Measurements from ENCODE around the gene LCE3B. TPM values are rescaled to one million over a fixed set of nuclear protein-coding genes. Genes with fewer than 3 reads are reported as not detected.

Gene LCE3B
- total and polyA plus RNA-seq, 4 donors = not detected

- Histone ChIP-seq H3K9ac (ENCODE audit: low read depth in 1 of 2, low read length in 2 of 2) (no peak within 1 kb of the TSS), H3K27me3 (ENCODE audit: control insufficient read depth in 4 of 4, insufficient read depth in 4 of 4, low read length in 3 of 4) (no peaks in the 10 kb centered on the region), H3K36me3 (ENCODE audit: control insufficient read depth in 4 of 4, insufficient read depth in 3 of 4, low read depth in 1 of 4, low read length in 3 of 4) (no peaks in the 10 kb centered on the region), H3K9me3 (ENCODE audit: control insufficient read depth in 4 of 4, low read length in 3 of 4) (peaks cover 1 to 6% (median 4%) of the 10 kb centered on the region in 4 donors), H3K4me3 (ENCODE audit: low read depth in 1 of 3, low read length in 3 of 3) (no peak within 1 kb of the TSS), H3K27ac (ENCODE audit: low read depth in 1 of 2, low read length in 2 of 2) (no peak within 1 kb of the TSS), H3K4me1 (ENCODE audit: control insufficient read depth in 4 of 4, insufficient read depth in 4 of 4, low read length in 3 of 4) (peaks cover 0 to 15% (median 7%) of the 10 kb centered on the region in 4 donors)
- 61% methylated on average over 10 of the region's 10 CpGs for WGBS
- TF ChIP-seq HNF4A (conservative IDR thresholded peaks at IDR 0.05) = no peak
- TF ChIP-seq CTCF (IDR thresholded peaks at IDR 0.05; ENCODE audit: low read depth, low read length, missing input control) = no peak
- TF ChIP-seq FOXA2 (IDR thresholded peaks at IDR 0.05) = no peak
- TF ChIP-seq ATF3 (IDR thresholded peaks at IDR 0.05) = no peak
- TF ChIP-seq TAF1 (conservative IDR thresholded peaks at IDR 0.05) = no peak
- TF ChIP-seq ZBTB33 (IDR thresholded peaks at IDR 0.05) = no peak
- TF ChIP-seq NR2F2 (IDR thresholded peaks at IDR 0.05) = no peak
- no peak for TF ChIP-seq MAX (IDR thresholded peaks at IDR 0.05)
- no peak for TF ChIP-seq RXRA (IDR thresholded peaks at IDR 0.05)
- no peak for TF ChIP-seq EGR1 (IDR thresholded peaks at IDR 0.05; ENCODE audit: low read depth in 2 of 2)
- DNase-seq (ENCODE audit: low spot score) = no peak
Observed at GRCh38 chr1:152622803-152623202, 9.2 kb downstream of the LCE3B start, which contains the start of gene LCE3A. LCE3A (minus strand) TSS chr1:152623103; CDS start chr1:152623103, 0 bp downstream.

GRCh38 chr1:152623203-152623844 is 9.7 kb downstream of the LCE3B start:
- Histone ChIP-seq H3K27me3 (ENCODE audit: control insufficient read depth in 4 of 4, insufficient read depth in 4 of 4, low read length in 3 of 4) (no peaks in the 10 kb centered on the region), H3K36me3 (ENCODE audit: control insufficient read depth in 4 of 4, insufficient read depth in 3 of 4, low read depth in 1 of 4, low read length in 3 of 4) (no peaks in the 10 kb centered on the region), H3K9ac (ENCODE audit: low read depth in 1 of 2, low read length in 2 of 2) (no peak overlapping the region), H3K27ac (ENCODE audit: low read depth in 1 of 2, low read length in 2 of 2) (no peak overlapping the region), H3K4me1 (ENCODE audit: control insufficient read depth in 4 of 4, insufficient read depth in 4 of 4, low read length in 3 of 4) (peaks cover 0 to 15% (median 7%) of the 10 kb centered on the region in 4 donors), H3K9me3 (ENCODE audit: control insufficient read depth in 4 of 4, low read length in 3 of 4) (peaks cover 1 to 6% (median 4%) of the 10 kb centered on the region in 4 donors), H3K4me3 (ENCODE audit: low read depth in 1 of 3, low read length in 3 of 3) (no peak overlapping the region)
- TF ChIP-seq HNF4G (IDR thresholded peaks at IDR 0.05) = no peak
- no peak for TF ChIP-seq RXRA (IDR thresholded peaks at IDR 0.05)
- TF ChIP-seq SP1 (IDR thresholded peaks at IDR 0.05) = no peak
- no peak for TF ChIP-seq MAX (IDR thresholded peaks at IDR 0.05)
- TF ChIP-seq FOXA2 (IDR thresholded peaks at IDR 0.05) = no peak
- TF ChIP-seq EGR1 (IDR thresholded peaks at IDR 0.05; ENCODE audit: low read depth in 2 of 2) = no peak
- TF ChIP-seq CTCF (IDR thresholded peaks at IDR 0.05; ENCODE audit: low read depth, low read length, missing input control) = no peak
- TF ChIP-seq JUND (IDR thresholded peaks at IDR 0.05) = no peak
- no peak for TF ChIP-seq RAD21 (IDR thresholded peaks at IDR 0.05)
- no peak for TF ChIP-seq REST (IDR thresholded peaks at IDR 0.05)
- no peak for TF ChIP-seq ZBTB33 (IDR thresholded peaks at IDR 0.05)
- TF ChIP-seq FOXA1 (IDR thresholded peaks at IDR 0.05) = no peak
- TF ChIP-seq YY1 (IDR thresholded peaks at IDR 0.05) = no peak
- TF ChIP-seq GABPA (IDR thresholded peaks at IDR 0.05 in 1 of 2, conservative IDR thresholded peaks at IDR 0.05 in 1 of 2) = no peak
- no peak for TF ChIP-seq NR2F2 (IDR thresholded peaks at IDR 0.05)
- 17% methylated on average over 29 of the region's 29 CpGs for WGBS
- no peak for DNase-seq (ENCODE audit: low spot score)
